ENCODE results near the gene BCL2L14. TPM values are rescaled to one million over a fixed set of nuclear protein-coding genes. Genes with fewer than 3 reads are reported as not detected.

Gene BCL2L14
- total RNA-seq, 6 experiments from 2014 or later = not detected

DNA sequence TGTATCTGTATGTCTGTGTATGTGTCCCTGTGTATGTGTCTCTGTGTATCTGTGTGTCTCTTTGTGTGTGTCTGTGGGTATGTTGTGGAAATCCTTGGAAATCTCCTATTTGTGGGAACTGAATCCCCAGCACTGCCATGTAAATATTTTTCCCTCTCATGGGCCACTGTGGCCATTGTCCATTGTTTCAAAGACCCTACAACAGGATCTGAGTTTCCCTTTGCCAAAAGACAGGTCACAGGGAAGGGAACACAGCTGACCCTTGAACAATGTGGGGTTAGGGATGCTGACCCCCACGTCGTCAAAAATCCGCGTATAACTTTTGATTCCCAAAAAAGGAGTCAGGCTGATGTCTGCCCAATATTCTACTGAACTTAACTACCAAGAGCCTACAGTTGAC lies 22.5 kb upstream of the BCL2L14 start:
- Mint-ChIP-seq H3K27ac (no peak overlapping the region), H3K4me1 (ENCODE audit: low read depth) (no peaks in the 10 kb centered on the region), H3K36me3 (ENCODE audit: low read depth) (no peaks in the 10 kb centered on the region), H3K27me3 (ENCODE audit: insufficient read depth) (peaks cover 20% of the 10 kb centered on the region), H3K4me3 (no peak overlapping the region), H3K9me3 (no peaks in the 10 kb centered on the region)
- no peak for DNase-seq
- TF ChIP-seq, protein P1, sequence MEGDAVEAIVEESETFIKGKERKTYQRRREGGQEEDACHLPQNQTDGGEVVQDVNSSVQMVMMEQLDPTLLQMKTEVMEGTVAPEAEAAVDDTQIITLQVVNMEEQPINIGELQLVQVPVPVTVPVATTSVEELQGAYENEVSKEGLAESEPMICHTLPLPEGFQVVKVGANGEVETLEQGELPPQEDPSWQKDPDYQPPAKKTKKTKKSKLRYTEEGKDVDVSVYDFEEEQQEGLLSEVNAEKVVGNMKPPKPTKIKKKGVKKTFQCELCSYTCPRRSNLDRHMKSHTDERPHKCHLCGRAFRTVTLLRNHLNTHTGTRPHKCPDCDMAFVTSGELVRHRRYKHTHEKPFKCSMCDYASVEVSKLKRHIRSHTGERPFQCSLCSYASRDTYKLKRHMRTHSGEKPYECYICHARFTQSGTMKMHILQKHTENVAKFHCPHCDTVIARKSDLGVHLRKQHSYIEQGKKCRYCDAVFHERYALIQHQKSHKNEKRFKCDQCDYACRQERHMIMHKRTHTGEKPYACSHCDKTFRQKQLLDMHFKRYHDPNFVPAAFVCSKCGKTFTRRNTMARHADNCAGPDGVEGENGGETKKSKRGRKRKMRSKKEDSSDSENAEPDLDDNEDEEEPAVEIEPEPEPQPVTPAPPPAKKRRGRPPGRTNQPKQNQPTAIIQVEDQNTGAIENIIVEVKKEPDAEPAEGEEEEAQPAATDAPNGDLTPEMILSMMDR (IDR thresholded peaks at IDR 0.05) = no peak

DNA sequence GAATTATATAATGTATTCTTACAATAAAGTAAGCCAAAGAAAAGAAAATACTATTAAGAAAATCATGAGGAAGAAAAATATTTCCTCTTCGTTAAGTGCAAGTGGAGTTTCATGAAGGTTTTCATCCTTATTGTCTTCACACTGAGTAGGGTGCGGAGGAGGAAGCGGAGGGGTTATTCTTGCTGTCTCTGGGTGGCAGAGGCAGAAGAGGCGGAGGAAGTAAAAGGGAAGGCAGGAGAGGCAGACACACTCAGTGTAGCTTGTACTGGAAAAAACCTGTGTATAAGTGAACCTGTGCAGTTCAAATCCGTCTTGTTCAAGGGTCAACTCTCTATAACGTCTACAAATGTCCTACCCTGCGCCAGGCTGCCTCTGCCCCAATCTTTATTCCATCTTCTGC lies 22.0 kb upstream of the BCL2L14 start:
- H3K27me3 Mint-ChIP-seq (ENCODE audit: insufficient read depth) = peaks cover 20% of the 10 kb centered on the region
- no peak overlapping the region for H3K27ac Mint-ChIP-seq
- no peaks in the 10 kb centered on the region for H3K9me3 Mint-ChIP-seq
- no peak overlapping the region for H3K4me3 Mint-ChIP-seq
- no peak for DNase-seq
- TF ChIP-seq, protein P1 (IDR thresholded peaks at IDR 0.05) = no peak
- H3K4me1 Mint-ChIP-seq (ENCODE audit: low read depth) = no peaks in the 10 kb centered on the region
- H3K36me3 Mint-ChIP-seq (ENCODE audit: low read depth) = no peaks in the 10 kb centered on the region

DNA sequence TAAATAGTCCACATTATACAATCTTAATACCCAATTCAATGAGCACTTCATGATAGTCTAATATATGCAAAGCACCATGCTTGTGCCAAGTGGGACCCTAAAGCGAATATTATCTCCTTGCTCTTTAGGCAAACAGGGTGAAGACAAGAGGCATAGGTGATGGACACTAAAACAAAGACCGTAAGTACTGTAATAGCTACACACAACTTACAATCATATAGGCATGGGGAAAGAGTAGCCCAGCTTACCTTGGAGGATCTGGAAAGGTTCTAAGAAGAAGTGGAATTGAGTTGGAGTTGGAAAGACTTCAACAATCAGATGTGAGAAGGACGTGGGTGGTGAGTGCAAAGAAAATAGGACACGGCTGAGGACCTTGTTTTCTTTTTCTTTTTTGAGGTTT lies 19.1 kb upstream of the BCL2L14 start:
- Mint-ChIP-seq H3K27ac (no peak overlapping the region), H3K4me3 (no peak overlapping the region), H3K36me3 (ENCODE audit: low read depth) (no peaks in the 10 kb centered on the region), H3K27me3 (ENCODE audit: insufficient read depth) (peaks cover 31% of the 10 kb centered on the region), H3K4me1 (ENCODE audit: low read depth) (no peaks in the 10 kb centered on the region), H3K9me3 (no peaks in the 10 kb centered on the region)
- TF ChIP-seq, protein P1 (IDR thresholded peaks at IDR 0.05) = no peak
- no peak for DNase-seq

DNA sequence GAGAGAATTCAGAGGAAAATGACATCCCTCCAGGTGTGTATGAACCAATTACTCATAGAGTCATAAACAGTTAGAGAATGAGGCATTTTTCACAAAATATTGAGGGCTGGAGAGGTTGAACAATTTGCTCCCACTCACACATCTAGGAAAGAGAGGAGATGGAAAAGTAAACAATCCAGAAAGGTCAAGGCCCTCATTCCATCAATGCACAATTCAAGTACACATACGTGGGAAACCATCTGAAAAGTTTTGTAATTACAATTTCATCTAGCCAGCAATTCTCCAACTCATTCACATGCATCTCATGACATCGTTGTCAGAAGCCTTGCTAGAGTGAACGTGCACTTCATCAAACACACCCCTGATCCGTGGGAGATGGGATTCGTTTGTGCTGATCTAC lies 15.7 kb upstream of the BCL2L14 start:
- no peaks in the 10 kb centered on the region for H3K36me3 Mint-ChIP-seq (ENCODE audit: low read depth)
- DNase-seq = no peak
- peaks cover 46% of the 10 kb centered on the region for H3K27me3 Mint-ChIP-seq (ENCODE audit: insufficient read depth)
- H3K27ac Mint-ChIP-seq = no peak overlapping the region
- no peaks in the 10 kb centered on the region for H3K9me3 Mint-ChIP-seq
- TF ChIP-seq, protein P1 (IDR thresholded peaks at IDR 0.05) = no peak
- no peaks in the 10 kb centered on the region for H3K4me1 Mint-ChIP-seq (ENCODE audit: low read depth)
- no peak overlapping the region for H3K4me3 Mint-ChIP-seq

DNA sequence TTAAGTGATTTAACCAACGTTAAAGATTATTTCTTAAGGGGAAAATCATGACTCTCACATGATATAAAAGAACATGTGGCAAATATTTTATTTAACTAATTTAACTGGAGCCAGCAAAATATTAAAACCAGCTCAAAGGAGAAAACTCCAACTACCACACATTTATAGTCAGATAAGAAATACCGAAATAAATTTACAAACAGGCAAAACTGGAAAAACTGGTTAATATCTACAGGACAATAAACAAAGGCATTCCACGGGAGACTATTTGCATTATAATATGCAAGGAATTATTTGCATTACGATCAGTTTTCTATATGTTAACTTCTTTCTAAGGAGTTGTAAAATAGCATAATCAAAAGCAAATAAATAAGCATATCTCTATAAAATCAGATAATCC lies 13.8 kb upstream of the BCL2L14 start:
- no peak overlapping the region for H3K27ac Mint-ChIP-seq
- no peaks in the 10 kb centered on the region for H3K4me1 Mint-ChIP-seq (ENCODE audit: low read depth)
- H3K27me3 Mint-ChIP-seq (ENCODE audit: insufficient read depth) = peaks cover 44% of the 10 kb centered on the region
- H3K36me3 Mint-ChIP-seq (ENCODE audit: low read depth) = no peaks in the 10 kb centered on the region
- H3K4me3 Mint-ChIP-seq = no peak overlapping the region
- DNase-seq = no peak
- no peaks in the 10 kb centered on the region for H3K9me3 Mint-ChIP-seq
- TF ChIP-seq, protein P1 (IDR thresholded peaks at IDR 0.05) = no peak

DNA sequence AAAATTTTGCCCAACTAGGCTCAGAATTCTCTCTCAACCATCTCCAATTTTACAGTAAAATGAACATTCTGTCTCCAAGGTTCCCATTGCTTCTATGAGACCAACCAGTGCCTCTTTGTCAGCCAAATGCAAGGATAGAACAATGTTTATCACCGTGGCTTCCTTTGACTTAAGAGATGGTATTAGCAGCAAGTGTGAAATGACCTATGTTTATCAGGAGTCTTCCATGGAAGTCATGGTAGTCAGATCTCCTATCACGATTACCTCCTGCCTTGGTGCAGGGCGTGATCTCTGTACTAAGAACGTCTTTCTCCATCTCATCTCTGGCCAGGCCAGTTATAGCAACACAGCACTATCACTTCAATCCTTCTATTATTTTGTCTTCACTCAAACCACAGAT lies 6.1 kb upstream of the BCL2L14 start:
- TF ChIP-seq, protein P1 (IDR thresholded peaks at IDR 0.05) = no peak
- Mint-ChIP-seq H3K4me1 (ENCODE audit: low read depth) (no peaks in the 10 kb centered on the region), H3K9me3 (no peaks in the 10 kb centered on the region), H3K27ac (no peak overlapping the region), H3K4me3 (no peak overlapping the region), H3K36me3 (ENCODE audit: low read depth) (no peaks in the 10 kb centered on the region), H3K27me3 (ENCODE audit: insufficient read depth) (peaks cover 37% of the 10 kb centered on the region)
- DNase-seq = no peak
